ENCODE measurements around the gene STARD5.

STARD5 gene

GRCh38 chr15:81323944-81324881 lies at the start of gene STARD5:
Gene STARD5, minus strand, starts transcription at chr15:81324141. Its CDS starts 42 bp downstream, at chr15:81324099.
- peak within 1 kb of the TSS; percentile 78 for H3K27ac ChIP-seq
- no peak for TF ChIP-seq CTCF (conservative IDR thresholded peaks at IDR 0.05)

GRCh38 chr15:81373176-81373575 lies 49.2 kb upstream of the STARD5 start:
- TF ChIP-seq CTCF (conservative IDR thresholded peaks at IDR 0.05), result no peak
- H3K27ac ChIP-seq, result no peak overlapping the region

GRCh38 chr15:81372575-81372974 lies 48.6 kb upstream of the STARD5 start:
- H3K27ac ChIP-seq, result no peak overlapping the region
- no peak for TF ChIP-seq CTCF (conservative IDR thresholded peaks at IDR 0.05)

- no peak for TF ChIP-seq CTCF (conservative IDR thresholded peaks at IDR 0.05)
- H3K27ac ChIP-seq, result peak overlapping the region; percentile 61
Observed at GRCh38 chr15:81363718-81364500, 40.0 kb upstream of the STARD5 start.

GRCh38 chr15:81363276-81363675 lies 39.3 kb upstream of the STARD5 start:
- TF ChIP-seq CTCF (conservative IDR thresholded peaks at IDR 0.05), result no peak
- peak overlapping the region; percentile 61 for H3K27ac ChIP-seq

- no peak for TF ChIP-seq CTCF (conservative IDR thresholded peaks at IDR 0.05)
- peak overlapping the region; percentile 61 for H3K27ac ChIP-seq
Observed at GRCh38 chr15:81362790-81363189, 38.8 kb upstream of the STARD5 start.

GRCh38 chr15:81361891-81362290 lies 38.0 kb upstream of the STARD5 start:
- no peak for TF ChIP-seq CTCF (conservative IDR thresholded peaks at IDR 0.05)
- no peak overlapping the region for H3K27ac ChIP-seq

Data from VCaP (cell line).